H1 (cell line): ENCODE data around the gene TLCD3A. TPM values are rescaled to one million over a fixed set of nuclear protein-coding genes. Genes with fewer than 3 reads are reported as not detected.

ENCODE experiments used
- CTCF ChIA-PET: fragments of 300-600 bp; sonication (Branson Sonifier 250); formaldehyde crosslinking; loops from one replicate; lab custom pipeline; 2021; ENCODE audit not compliant: partially characterized antibody; lab: Charles Lee
- POLR2A ChIA-PET: fragments of 300-600 bp; sonication (Branson Sonifier 250); formaldehyde crosslinking; loops from one replicate; lab custom pipeline; 2021; ENCODE audit warnings: inconsistent platforms; ENCODE audit not compliant: partially characterized antibody; lab: Charles Lee
- DNase-seq, 2 experiments: peaks; one replicate each; pipeline versions ENCODE4 v3.0.0 to v3.0.0-alpha.2; 2010 to 2022; ENCODE audit warnings: low spot score in 2 of 2, low read depth in 1 of 2, mixed read lengths in 1 of 2
- FAIRE-seq: peaks from 2 replicates; lab custom pipeline; 2011; peaks lifted over from hg19 to GRCh38; lab: Jason Lieb, UNC
- H2AFZ ChIP-seq: 2 replicates; pipeline ENCODE4 v1.8.1; 2012; ENCODE audit warnings: low read length, inconsistent platforms
- H2AK5ac ChIP-seq: 2 replicates; pipeline ENCODE4 v1.6.1; 2013; ENCODE audit warnings: low read depth, low read length
- H2BK120ac ChIP-seq: replicated peaks from 2 replicates; pipeline ENCODE3; 2013; ENCODE audit warnings: low read depth, low read length, inconsistent platforms
- H2BK12ac ChIP-seq: 2 replicates; pipeline ENCODE4 v1.6.1; 2013; ENCODE audit warnings: low read depth, low read length
- H2BK15ac ChIP-seq: 2 replicates; pipeline ENCODE4 v1.6.1; 2013; ENCODE audit warnings: low read length
- H2BK20ac ChIP-seq: 2 replicates; pipeline ENCODE4 v1.6.1; 2013; ENCODE audit warnings: low read length
- H2BK5ac ChIP-seq: 2 replicates; pipeline ENCODE4 v1.6.1; 2013; ENCODE audit warnings: low read depth, low read length
- H3K14ac ChIP-seq: 2 replicates; pipeline ENCODE4 v1.6.1; 2013; ENCODE audit warnings: inconsistent platforms; ENCODE audit not compliant: insufficient read length
- H3K18ac ChIP-seq: 2 replicates; pipeline ENCODE4 v1.6.1; 2013; ENCODE audit warnings: low read length; ENCODE audit errors: extremely low read depth
- H3K23ac ChIP-seq: 2 replicates; pipeline ENCODE4 v1.6.1; 2013; ENCODE audit warnings: inconsistent platforms; ENCODE audit not compliant: insufficient read length
- H3K23me2 ChIP-seq: 2 replicates; pipeline ENCODE4 v1.6.1; 2013; ENCODE audit warnings: low read depth, low read length
- H3K27ac ChIP-seq: 2 replicates; pipeline ENCODE4 v1.6.1; 2011; ENCODE audit warnings: low read depth, low read length, inconsistent platforms
- H3K27me3 ChIP-seq, 4 experiments: replicated peaks in 1 of 4; 1 replicate in 1 of 4; 2 replicates in 3 of 4; pipeline versions ENCODE4 v1.6.1 to v1.8.1; 2011 to 2013; ENCODE audit warnings: low read length in 3 of 4, mild to moderate bottlenecking in 3 of 4, inconsistent platforms in 2 of 4, mixed read lengths in 2 of 4, moderate library complexity in 1 of 4; ENCODE audit not compliant: control insufficient read depth in 3 of 4, insufficient read depth in 3 of 4; ENCODE audit errors: extremely low read depth in 1 of 4
- H3K36me3 ChIP-seq, 4 experiments: 2 replicates each; pipeline versions ENCODE4 v1.6.1 to v1.8.1; 2011 to 2013; ENCODE audit warnings: mild to moderate bottlenecking in 4 of 4, low read length in 3 of 4, moderate library complexity in 2 of 4, control low read depth in 1 of 4, inconsistent platforms in 1 of 4; ENCODE audit not compliant: insufficient read depth in 4 of 4, control insufficient read depth in 2 of 4
- H3K4ac ChIP-seq: replicated peaks from 2 replicates; pipeline ENCODE3; 2013; ENCODE audit warnings: low read length, low read depth, mixed read lengths, inconsistent platforms; ENCODE audit not compliant: insufficient read length
- H3K4me1 ChIP-seq, 4 experiments: replicated peaks in 1 of 4; 1 replicate in 1 of 4; 2 replicates in 3 of 4; pipeline versions ENCODE4 v1.6.1 to v1.8.1; 2011 to 2013; ENCODE audit warnings: low read length in 3 of 4, inconsistent platforms in 2 of 4, mixed read lengths in 1 of 4; ENCODE audit not compliant: insufficient read depth in 4 of 4, control insufficient read depth in 3 of 4
- H3K4me2 ChIP-seq, 2 experiments: 2 replicates each; pipeline versions ENCODE4 v1.6.1 to v1.8.1; 2011 to 2013; ENCODE audit warnings: low read depth in 2 of 2, low read length in 2 of 2, control low read depth in 1 of 2, inconsistent platforms in 1 of 2, mild to moderate bottlenecking in 1 of 2; ENCODE audit not compliant: insufficient read depth in 1 of 2
- H3K4me3 ChIP-seq, 4 experiments: fragments of 200-600, 300-600 bp in 1 of 4; sonication (generic), shearing (Covaris generic), sonication (Bioruptor Twin) in 1 of 4; 2 replicates each; pipeline versions ENCODE4 v1.5.1 to v1.8.1; 2011 to 2016; ENCODE audit warnings: low read length in 4 of 4, low read depth in 3 of 4, control low read depth in 2 of 4, inconsistent platforms in 2 of 4, mild to moderate bottlenecking in 2 of 4, mixed read lengths in 1 of 4, moderate library complexity in 1 of 4; ENCODE audit not compliant: insufficient read depth in 2 of 4; ENCODE audit errors: extremely low read depth in 1 of 4
- H3K56ac ChIP-seq: replicated peaks from 2 replicates; pipeline ENCODE3; 2013; ENCODE audit warnings: low read depth, mild to moderate bottlenecking, mixed read lengths, low read length, inconsistent platforms; ENCODE audit not compliant: insufficient read length
- H3K79me1 ChIP-seq: 2 replicates; pipeline ENCODE4 v1.6.1; 2013; ENCODE audit warnings: low read depth, low read length, control low read depth
- H3K79me2 ChIP-seq, 2 experiments: 2 replicates each; pipeline versions ENCODE4 v1.6.1 to v1.8.1; 2012 to 2013; ENCODE audit warnings: low read length in 2 of 2, mild to moderate bottlenecking in 2 of 2, inconsistent platforms in 1 of 2; ENCODE audit not compliant: insufficient read depth in 2 of 2, control insufficient read depth in 1 of 2
- H3K9ac ChIP-seq, 4 experiments: replicated peaks in 1 of 4; 1 replicate in 1 of 4; 2 replicates in 3 of 4; pipeline versions ENCODE4 v1.6.1 to v1.8.1; 2011 to 2013; ENCODE audit warnings: low read depth in 3 of 4, low read length in 3 of 4, control low read depth in 2 of 4, mild to moderate bottlenecking in 2 of 4, moderate library complexity in 2 of 4, inconsistent platforms in 1 of 4; ENCODE audit errors: extremely low read depth in 1 of 4
- H3K9me3 ChIP-seq, 2 experiments: 2 replicates each; pipeline versions ENCODE4 v1.6.1 to v1.8.1; 2012 to 2013; ENCODE audit warnings: mild to moderate bottlenecking in 2 of 2, moderate library complexity in 2 of 2, control low read depth in 1 of 2, inconsistent platforms in 1 of 2, low read depth in 1 of 2, low read length in 1 of 2, mixed read lengths in 1 of 2; ENCODE audit not compliant: insufficient read depth in 2 of 2
- H4K20me1 ChIP-seq, 2 experiments: replicated peaks in 1 of 2; 2 replicates each; pipeline versions ENCODE3 to v1.8.1; 2011 to 2013; ENCODE audit warnings: inconsistent platforms in 2 of 2, low read length in 2 of 2, mild to moderate bottlenecking in 1 of 2; ENCODE audit not compliant: insufficient read depth in 2 of 2, control insufficient read depth in 1 of 2
- H4K5ac ChIP-seq: 2 replicates; pipeline ENCODE4 v1.6.1; 2013; ENCODE audit warnings: low read length, low read depth, mixed read lengths, inconsistent platforms; ENCODE audit not compliant: insufficient read length
- H4K8ac ChIP-seq: 2 replicates; pipeline ENCODE4 v1.8.0; 2013; ENCODE audit warnings: mild to moderate bottlenecking, moderate library complexity, low read length, inconsistent platforms; ENCODE audit not compliant: insufficient read depth; ENCODE audit errors: extremely low read depth
- H4K91ac ChIP-seq: replicated peaks from 2 replicates; pipeline ENCODE3; 2013; ENCODE audit warnings: low read length, mixed read lengths, inconsistent platforms; ENCODE audit not compliant: insufficient read length
- BACH1 ChIP-seq: IDR thresholded peaks from 2 replicates; pipeline ENCODE4 v1.6.1; 2012; ENCODE audit warnings: low read length, improper control_type of control experiment
- EP300 ChIP-seq, 2 experiments: IDR thresholded peaks; 1 replicate in 1 of 2; 2 replicates in 1 of 2; pipeline ENCODE4 v1.6.1; 2011 to 2012; ENCODE audit warnings: low read depth in 2 of 2, low read length in 2 of 2, mild to moderate bottlenecking in 2 of 2, borderline replicate concordance in 1 of 2, inconsistent platforms in 1 of 2, moderate library complexity in 1 of 2
- HDAC2 ChIP-seq, 2 experiments: fragments of 300-600 bp in 1 of 2; sonication (generic) in 1 of 2; IDR thresholded peaks; 2 replicates each; pipeline ENCODE4 v1.6.1; 2011 to 2012; ENCODE audit warnings: low read depth in 2 of 2, low read length in 2 of 2, mild to moderate bottlenecking in 2 of 2, moderate library complexity in 2 of 2, borderline replicate concordance in 1 of 2, inconsistent platforms in 1 of 2
- JUN ChIP-seq: IDR thresholded peaks from 2 replicates; pipeline ENCODE4 v1.6.1; 2011; ENCODE audit warnings: low read depth, mild to moderate bottlenecking, improper control_type of control experiment, low read length
- NANOG ChIP-seq: IDR thresholded peaks from 2 replicates; pipeline ENCODE4 v1.6.1; 2011; ENCODE audit warnings: low read length, low read depth, mild to moderate bottlenecking, inconsistent platforms; ENCODE audit not compliant: insufficient read depth, poor library complexity, severe bottlenecking
- NRF1 ChIP-seq: IDR thresholded peaks from 2 replicates; pipeline ENCODE4 v1.6.1; 2011; ENCODE audit warnings: mild to moderate bottlenecking, low read depth, low read length, improper control_type of control experiment
- SP1 ChIP-seq: IDR thresholded peaks from 2 replicates; pipeline ENCODE4 v1.6.1; 2011; ENCODE audit warnings: low read depth, low read length
- SP4 ChIP-seq: IDR thresholded peaks from 2 replicates; pipeline ENCODE4 v1.6.1; 2012; ENCODE audit warnings: low read length, inconsistent platforms
- TAF1 ChIP-seq: IDR thresholded peaks from 2 replicates; pipeline ENCODE4 v1.6.1; 2011; ENCODE audit warnings: mild to moderate bottlenecking, low read depth, low read length
- TBP ChIP-seq: IDR thresholded peaks from 2 replicates; pipeline ENCODE4 v1.6.1; 2011; ENCODE audit warnings: low read depth, low read length, improper control_type of control experiment
- YY1 ChIP-seq: IDR thresholded peaks from 2 replicates; pipeline ENCODE4 v1.6.1; 2011; ENCODE audit warnings: low read depth, mild to moderate bottlenecking, low read length
- ZNF274 ChIP-seq: IDR thresholded peaks from 2 replicates; pipeline ENCODE4 v1.7.0; 2012; ENCODE audit warnings: low read length, borderline replicate concordance; ENCODE audit errors: extremely low read depth
- WGBS, 2 experiments: shearing (Covaris generic) in 1 of 2; methylation state at CpG; one replicate each; pipeline versions ENCODE4 v1.1.6 to v1.1.7; 2013 to 2015; ENCODE audit warnings: low lambda C conversion rate in 2 of 2, mixed read lengths in 2 of 2, inconsistent platforms in 1 of 2, low coverage in 1 of 2, missing lambda C conversion rate in 1 of 2; ENCODE audit not compliant: insufficient replicate concordance in 2 of 2, insufficient coverage in 1 of 2, insufficient read length in 1 of 2; ENCODE audit errors: extremely low coverage in 1 of 2, missing lambda C conversion rate in 1 of 2; 5-methylcytosine and 5-hydroxymethylcytosine counted together
- polyA plus RNA-seq, 7 experiments: library from polyadenylated mRNA; depleted of rRNA in 3 of 7; stranded (reverse) in 5 of 7; unstranded in 2 of 7; fragments of >200 nt in 5 of 7; fragments of 200-250 nt in 2 of 7; gene quantifications; 1 replicate in 5 of 7; 2 replicates in 1 of 7; 4 replicates in 1 of 7; pipeline versions ENCODE4 v1.2.1 to v1.2.3, GENCODE V29; 2011 to 2013; ENCODE audit warnings: missing spikeins in 2 of 7, mixed read lengths in 2 of 7
- total RNA-seq: library from RNA; stranded (reverse); fragmentation: NEBNext Ultra II Directional; extraction: Animal tissue kit (Norgen Biotek cat#: 25700); gene quantifications from 2 replicates; pipeline ENCODE4 v1.2.1, GENCODE V29; 2021

The TLCD3A gene
- total and polyA plus RNA-seq, 2 of the 8 experiments (the other 6 are each of a cell fraction or from before 2014, with no cell fraction given), result 26.1 to 48.8 TPM

DNA sequence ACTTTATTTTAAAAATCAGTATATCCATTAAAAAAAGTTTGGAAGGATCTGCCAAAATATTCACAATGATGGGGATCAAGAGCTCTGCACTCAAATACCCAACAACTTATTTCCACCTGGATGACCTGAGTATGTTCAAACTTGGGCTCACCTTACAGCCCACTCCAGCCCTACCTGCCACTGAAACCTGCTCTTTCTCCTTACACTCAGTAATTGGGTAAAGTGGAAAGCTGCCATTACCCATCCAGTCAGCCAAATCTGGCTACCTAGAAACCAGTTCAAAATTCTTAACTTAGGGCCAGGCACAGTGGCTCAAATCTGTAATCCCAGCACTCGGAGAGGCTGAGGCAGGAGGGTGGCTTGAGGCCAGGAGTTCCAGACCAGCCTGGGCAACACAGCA, 27.4 kb upstream of the TLCD3A start:
- no peak for FAIRE-seq
- no peak overlapping the region for H4K5ac ChIP-seq
- no peak overlapping the region for H2BK5ac ChIP-seq
- H3K4me2 ChIP-seq, result no peak overlapping the region
- peaks cover 0 to 10% of the 10 kb centered on the region in 2 experiments; a peak in 1 of 4 replicates for H3K79me2 ChIP-seq
- H2BK12ac ChIP-seq, result no peak overlapping the region
- CTCF ChIA-PET, result interaction anchor here (1.0 to 1.8 kb wide), 5 partner anchors 16 to 396 kb away, joined by 3 to 5 read pairs (median 3); no protein-coding TSS in a partner anchor
- H2BK120ac ChIP-seq, result no peak overlapping the region
- 86% methylated on average over 1 of the region's 1 CpG; no CpG with 5 or more reads in 1 of the 2 experiments for WGBS, 2 experiments
- no peaks in the 10 kb centered on the region for H3K9me3 ChIP-seq
- H4K91ac ChIP-seq, result no peak overlapping the region
- H4K8ac ChIP-seq, result no peak overlapping the region
- peaks cover 5 to 12% (median 10%) of the 10 kb centered on the region in 4 experiments; a peak in 6 of 8 replicates for H3K36me3 ChIP-seq
- H3K27ac ChIP-seq, result no peak overlapping the region
- DNase-seq, result no peak
- H2BK20ac ChIP-seq, result no peak overlapping the region
- H3K23me2 ChIP-seq, result no peaks in the 10 kb centered on the region
- no peak overlapping the region for H2AFZ ChIP-seq
- no peak for TF ChIP-seq BACH1
- no peak for TF ChIP-seq EP300 (IDR thresholded peaks at IDR 0.05; ENCODE audit: borderline replicate concordance in 1 of 2, low read depth in 2 of 2, low read length in 2 of 2)
- no peak for TF ChIP-seq JUN
- no peak for TF ChIP-seq NANOG
- TF ChIP-seq SP4, result no peak
- no peak for TF ChIP-seq SP1
- no peak for TF ChIP-seq HDAC2 (IDR thresholded peaks at IDR 0.05; ENCODE audit: borderline replicate concordance in 1 of 2, low read depth in 2 of 2, low read length in 2 of 2)
- TF ChIP-seq YY1, result no peak
- TF ChIP-seq ZNF274, result no peak
- TF ChIP-seq TAF1, result no peak
- no peak for TF ChIP-seq NRF1
- TF ChIP-seq TBP, result no peak
- peaks cover 3% of the 10 kb centered on the region in 2 experiments for H4K20me1 ChIP-seq
- no peak overlapping the region for H3K4ac ChIP-seq
- no peak overlapping the region for H2AK5ac ChIP-seq
- H3K27me3 ChIP-seq, result no peaks in the 10 kb centered on the region
- no peak overlapping the region for H2BK15ac ChIP-seq
- POLR2A ChIA-PET, result interaction anchor here (1.7 kb wide), 1 partner anchor 37 kb away, joined by 4 read pairs; no protein-coding TSS in a partner anchor
- H3K4me3 ChIP-seq, result no peak overlapping the region
- no peak overlapping the region for H3K18ac ChIP-seq
- H3K14ac ChIP-seq, result no peak overlapping the region
- H3K56ac ChIP-seq, result no peak overlapping the region
- no peaks in the 10 kb centered on the region for H3K4me1 ChIP-seq
- peaks cover 2% of the 10 kb centered on the region; the same call in 1 of the 2 replicates for H3K79me1 ChIP-seq
- no peak overlapping the region for H3K9ac ChIP-seq
- no peak overlapping the region for H3K23ac ChIP-seq
